ENCODE data around the gene OR6C68.
"Not testable (repeated sequence)": the region's sequence is repeated elsewhere in the genome, so short reads cannot be mapped to it uniquely, and the experiment has no call there.

OR6C68 gene

GRCh38 chr12:55492078-55492477 lies at the start of gene OR6C68:
Gene OR6C68, plus strand, starts transcription at chr12:55492378. Its CDS starts 0 bp downstream, at chr12:55492378.
- DNase-seq: no peak

- no peak for DNase-seq
Observed at GRCh38 chr12:55443776-55444175, 48.4 kb upstream of the OR6C68 start, which contains the start of gene OR6C2. Gene OR6C2, plus strand, starts transcription at chr12:55444076. Its CDS starts 8,138 bp downstream, at chr12:55452214.

GRCh38 chr12:55445357-55445756 lies 46.8 kb upstream of the OR6C68 start:
- no peak for DNase-seq

DNA sequence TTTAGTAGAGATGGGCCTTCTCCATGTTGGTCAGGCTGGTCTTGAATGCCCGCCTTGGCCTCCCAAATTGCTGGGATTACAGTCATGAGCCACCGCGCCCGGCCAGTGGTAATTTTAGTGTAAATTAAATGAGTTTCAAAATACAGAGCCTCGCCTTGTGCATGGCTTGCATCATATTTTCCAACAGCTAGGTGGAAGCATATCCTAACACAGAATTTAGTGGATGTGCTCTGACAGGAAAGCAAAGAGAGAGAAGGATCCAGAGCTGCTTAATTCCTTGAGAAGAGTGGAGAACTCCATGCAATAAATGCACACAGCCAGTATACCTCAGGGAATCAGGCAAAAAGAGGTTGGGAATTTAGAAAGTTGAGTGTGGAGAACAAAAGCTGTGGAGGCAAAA lies 45.9 kb upstream of the OR6C68 start:
- DNase-seq: no peak

GRCh38 chr12:55448825-55449224 lies 43.4 kb upstream of the OR6C68 start:
- DNase-seq: no peak

DNA sequence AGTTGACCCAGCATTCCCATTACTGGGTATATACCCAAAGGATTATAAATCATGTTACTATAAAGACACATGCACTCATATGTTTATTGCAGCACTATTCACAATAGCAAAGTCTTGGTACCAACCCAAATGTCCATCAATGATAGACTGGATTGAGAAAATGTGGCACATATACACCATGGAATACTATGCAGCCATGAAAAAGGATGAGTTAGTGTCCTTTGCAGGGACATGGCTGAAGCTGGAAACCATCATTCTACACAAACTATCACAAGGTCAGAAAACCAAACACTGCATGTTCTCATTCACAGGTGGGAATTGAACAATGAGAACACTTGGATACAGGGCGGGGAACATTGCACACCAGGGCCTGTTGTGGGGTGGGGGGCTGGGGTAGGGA lies 27.3 kb upstream of the OR6C68 start:
- DNase-seq: not testable (repeated sequence)

- no peak for DNase-seq
Observed at GRCh38 chr12:55467836-55468235, 24.3 kb upstream of the OR6C68 start.

DNA sequence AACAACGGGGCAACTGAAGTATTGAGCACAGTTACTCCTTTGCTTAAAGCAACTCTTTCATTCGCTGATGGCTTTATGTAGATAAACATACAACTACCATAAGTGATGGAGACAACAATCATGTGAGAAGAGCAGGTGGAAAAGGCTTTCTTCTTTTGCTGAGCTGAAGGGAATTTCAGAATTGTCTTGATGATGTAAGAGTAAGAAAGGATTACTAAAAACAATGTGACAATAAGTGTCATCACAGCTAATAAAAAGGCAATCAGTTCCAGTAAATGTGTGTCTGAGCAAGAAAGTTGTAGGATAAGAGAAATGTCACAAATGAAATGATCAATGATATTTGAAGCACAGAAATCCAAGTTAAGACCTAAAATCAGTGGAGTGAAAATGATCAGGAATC lies 22.9 kb upstream of the OR6C68 start:
- no peak for DNase-seq

DNA sequence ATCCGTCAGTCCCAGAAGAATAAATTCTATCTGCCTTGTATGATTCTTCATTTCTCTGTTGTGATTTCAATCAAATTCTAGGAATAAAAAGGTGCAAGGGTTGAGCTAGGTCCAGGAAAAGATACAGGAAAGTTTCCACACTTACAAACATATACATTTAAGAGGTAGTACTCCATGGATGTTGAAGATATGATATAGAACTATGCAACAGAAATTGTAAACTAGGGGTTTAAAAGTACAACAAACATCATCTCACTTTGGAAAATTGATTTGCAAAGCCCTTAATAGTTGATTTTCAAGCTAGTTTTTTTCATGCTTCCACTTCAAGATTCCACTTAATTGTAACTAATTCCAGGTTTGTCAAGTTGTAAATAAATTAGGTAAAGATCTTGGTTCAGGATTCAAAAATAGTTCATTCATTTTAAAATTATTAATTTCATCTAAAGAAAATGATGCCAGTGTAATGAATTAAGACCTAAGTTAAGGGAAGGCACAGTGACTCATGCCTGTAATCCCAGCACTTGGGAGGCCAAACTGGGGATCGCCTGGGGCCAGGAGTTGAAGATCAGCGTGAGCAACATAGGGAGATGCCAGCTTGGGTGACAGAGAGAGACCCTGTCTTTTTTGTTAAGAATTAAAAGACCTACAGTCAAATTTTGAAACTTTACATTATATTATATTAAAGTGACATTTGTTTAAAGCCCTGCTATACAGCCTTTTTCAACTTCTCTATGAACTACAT lies 21.9 kb upstream of the OR6C68 start, which contains the start of gene OR6C70:
TSS of gene OR6C70 (minus strand) at position 51 of the 742 bp plus-strand sequence. CDS start at position 51, 0 bp downstream.
- no peak for DNase-seq

GRCh38 chr12:55472264-55472663 lies 19.9 kb upstream of the OR6C68 start:
- no peak for DNase-seq

- not testable (repeated sequence) for DNase-seq
Observed at GRCh38 chr12:55479136-55479535, 13.0 kb upstream of the OR6C68 start.

DNA sequence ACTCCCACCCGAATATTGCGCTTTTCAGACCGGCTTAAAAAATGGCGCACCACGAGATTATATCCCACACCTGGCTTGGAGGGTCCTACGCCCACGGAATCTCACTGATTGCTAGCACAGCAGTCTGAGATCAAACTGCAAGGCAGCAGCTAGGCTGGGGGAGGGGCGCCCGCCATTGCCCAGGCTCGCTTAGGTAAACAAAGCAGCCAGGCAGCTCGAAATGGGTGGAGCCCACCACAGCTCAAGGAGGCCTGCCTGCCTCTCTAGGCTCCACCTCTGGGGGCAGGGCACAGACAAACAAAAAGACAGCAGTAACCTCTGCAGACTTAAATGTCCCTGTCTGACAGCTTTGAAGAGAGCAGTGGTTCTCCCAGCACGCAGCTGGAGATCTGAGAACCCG lies 7.9 kb upstream of the OR6C68 start:
- DNase-seq: not testable (repeated sequence)

DNA sequence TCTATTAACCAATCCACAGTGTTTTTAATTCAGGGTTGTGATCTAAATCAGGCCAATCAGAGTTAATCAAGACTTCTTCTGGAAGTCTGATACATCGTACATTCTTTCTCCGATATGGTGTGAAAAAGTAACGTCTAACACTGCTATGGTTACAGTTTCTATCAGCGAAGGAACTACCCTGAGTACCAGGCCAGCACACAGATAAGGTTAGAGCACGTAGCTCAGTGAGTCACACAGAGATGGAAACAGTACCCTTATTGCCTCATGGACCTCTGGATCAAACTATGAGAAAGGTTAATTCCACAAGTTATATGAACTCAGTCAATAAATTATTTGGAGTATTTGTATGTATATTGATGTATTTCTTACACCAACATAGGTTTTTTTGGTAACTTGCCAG lies 3.3 kb downstream of the OR6C68 start:
- no peak for DNase-seq

GRCh38 chr12:55499231-55499630 lies 7.1 kb downstream of the OR6C68 start:
- DNase-seq: no peak

GRCh38 chr12:55499810-55500252 lies 7.7 kb downstream of the OR6C68 start:
- DNase-seq: no peak

- DNase-seq: no peak
Observed at GRCh38 chr12:55501601-55502000, 9.4 kb downstream of the OR6C68 start.

DNA sequence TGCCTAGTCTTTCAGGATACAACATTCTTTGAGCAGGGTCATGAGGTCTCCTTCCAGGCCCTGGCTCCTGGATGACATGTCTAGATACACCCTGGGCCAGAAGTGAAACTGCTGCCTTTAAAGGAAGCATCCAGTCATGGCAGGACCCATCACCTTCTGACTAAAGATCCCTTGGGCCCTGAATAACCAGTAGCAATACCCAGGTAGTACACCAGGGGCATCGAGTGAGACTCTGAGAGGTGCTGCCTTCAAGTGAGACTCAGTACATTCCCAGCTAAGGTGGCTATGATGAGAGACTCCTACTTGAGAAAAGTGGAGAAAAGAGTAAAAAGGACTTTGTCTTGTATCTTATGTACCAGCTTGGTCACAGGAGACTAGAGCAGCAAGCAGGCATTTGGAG lies 23.5 kb downstream of the OR6C68 start:
- no peak for DNase-seq

DNA sequence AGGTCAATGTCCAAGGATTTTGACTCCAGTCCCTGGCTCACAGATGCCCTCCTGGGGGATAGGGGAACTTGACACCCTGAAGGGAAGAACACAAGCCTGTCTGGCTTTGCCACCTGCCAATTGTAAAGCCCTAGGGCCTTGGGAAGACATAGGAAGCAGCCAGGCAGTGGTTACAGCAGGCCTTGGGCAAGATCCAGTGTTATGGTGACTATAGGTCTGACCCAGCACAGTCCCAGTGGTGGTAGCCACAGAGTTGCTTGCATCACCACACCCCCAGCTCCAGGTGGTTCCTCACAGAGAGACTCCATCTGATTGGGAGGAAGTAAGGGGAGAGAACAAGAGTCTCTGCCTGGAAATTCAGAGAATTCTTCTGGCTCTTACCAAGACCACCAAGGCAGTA lies 24.2 kb downstream of the OR6C68 start:
- no peak for DNase-seq
